H1 (cell line): Measurements from ENCODE around the gene TM4SF20. TPM values are rescaled to one million over a fixed set of nuclear protein-coding genes. Genes with fewer than 3 reads are reported as not detected.
A peak's percentile ranks its signal among the peaks of the same experiment; 100 is the strongest.

Experiments used
- CBX5 ChIP-seq: fragments of 300-800, 300-1000 bp; sonication (generic); IDR thresholded peaks from 2 replicates; pipeline ENCODE4 v1.7.1; 2016; ENCODE audit warnings: antibody characterized with exemption, low read length, low read depth
- CHD7 ChIP-seq: fragments of 300-600 bp; sonication (generic); IDR thresholded peaks from 2 replicates; pipeline ENCODE4 v1.7.1; 2012; ENCODE audit warnings: low read length, moderate library complexity, mild to moderate bottlenecking, inconsistent platforms; ENCODE audit not compliant: insufficient replicate concordance
- EP300 ChIP-seq, 2 experiments: IDR thresholded peaks; 1 replicate in 1 of 2; 2 replicates in 1 of 2; pipeline ENCODE4 v1.6.1; 2011 to 2012; ENCODE audit warnings: low read depth in 2 of 2, low read length in 2 of 2, mild to moderate bottlenecking in 2 of 2, borderline replicate concordance in 1 of 2, inconsistent platforms in 1 of 2, moderate library complexity in 1 of 2
- HDAC2 ChIP-seq, 2 experiments: fragments of 300-600 bp in 1 of 2; sonication (generic) in 1 of 2; IDR thresholded peaks; 2 replicates each; pipeline ENCODE4 v1.6.1; 2011 to 2012; ENCODE audit warnings: low read depth in 2 of 2, low read length in 2 of 2, mild to moderate bottlenecking in 2 of 2, moderate library complexity in 2 of 2, borderline replicate concordance in 1 of 2, inconsistent platforms in 1 of 2
- JUN ChIP-seq: IDR thresholded peaks from 2 replicates; pipeline ENCODE4 v1.6.1; 2011; ENCODE audit warnings: low read depth, mild to moderate bottlenecking, improper control_type of control experiment, low read length
- KDM1A ChIP-seq: fragments of 200-600, 300-600 bp; sonication (generic); IDR thresholded peaks from 2 replicates; pipeline ENCODE4 v1.7.1; 2016; ENCODE audit warnings: mild to moderate bottlenecking, low read length, borderline replicate concordance
- RAD21 ChIP-seq, 2 experiments: IDR thresholded peaks in 1 of 2; conservative IDR thresholded peaks in 1 of 2; 2 replicates each; pipeline ENCODE4 v1.6.1; 2011; ENCODE audit warnings: low read depth in 2 of 2, low read length in 2 of 2, improper control_type of control experiment in 1 of 2, inconsistent platforms in 1 of 2, mild to moderate bottlenecking in 1 of 2, moderate library complexity in 1 of 2
- TEAD4 ChIP-seq: IDR thresholded peaks from 2 replicates; pipeline ENCODE4 v1.6.1; 2012; ENCODE audit warnings: low read depth, low read length, inconsistent platforms, mixed read lengths
- polyA plus RNA-seq, 7 experiments: library from polyadenylated mRNA; depleted of rRNA in 3 of 7; stranded (reverse) in 5 of 7; unstranded in 2 of 7; fragments of >200 nt in 5 of 7; fragments of 200-250 nt in 2 of 7; gene quantifications; 1 replicate in 5 of 7; 2 replicates in 1 of 7; 4 replicates in 1 of 7; pipeline versions ENCODE4 v1.2.1 to v1.2.3, GENCODE V29; 2011 to 2013; ENCODE audit warnings: missing spikeins in 2 of 7, mixed read lengths in 2 of 7
- total RNA-seq: library from RNA; stranded (reverse); fragmentation: NEBNext Ultra II Directional; extraction: Animal tissue kit (Norgen Biotek cat#: 25700); gene quantifications from 2 replicates; pipeline ENCODE4 v1.2.1, GENCODE V29; 2021

The TM4SF20 gene
- total and polyA plus RNA-seq, 2 of the 8 experiments (the other 6 are each of a cell fraction or from before 2014, with no cell fraction given): not detected

- no peak for TF ChIP-seq CHD7
- TF ChIP-seq JUN: no peak
- peak in 1 of 2 experiments; percentile 37; a peak in 1 of 3 replicates for TF ChIP-seq EP300 (IDR thresholded peaks at IDR 0.05; ENCODE audit: borderline replicate concordance in 1 of 2, low read depth in 2 of 2, low read length in 2 of 2)
- TF ChIP-seq RAD21 (IDR thresholded peaks at IDR 0.05 in 1 of 2, conservative IDR thresholded peaks at IDR 0.05 in 1 of 2; ENCODE audit: low read depth in 2 of 2, low read length in 2 of 2): peak; percentile 43 to 47
- TF ChIP-seq TEAD4: no peak
- peak in 1 of 2 experiments; percentile 13; a peak in 1 of 4 replicates for TF ChIP-seq HDAC2 (IDR thresholded peaks at IDR 0.05; ENCODE audit: borderline replicate concordance in 1 of 2, low read depth in 2 of 2, low read length in 2 of 2)
- TF ChIP-seq CBX5: no peak
- no peak for TF ChIP-seq KDM1A
These were observed 53.9 kb downstream of the TM4SF20 start, which contains the start of gene MFF (continued) for GRCh38 chr2:227324995-227325838.
